ENCODE data around the gene CYBC1.
A peak's percentile ranks its signal among the peaks of the same experiment; 100 is the strongest.
"Not testable (repeated sequence)": the region's sequence is repeated elsewhere in the genome, so short reads cannot be mapped to it uniquely, and the experiment has no call there.

The CYBC1 gene

DNA sequence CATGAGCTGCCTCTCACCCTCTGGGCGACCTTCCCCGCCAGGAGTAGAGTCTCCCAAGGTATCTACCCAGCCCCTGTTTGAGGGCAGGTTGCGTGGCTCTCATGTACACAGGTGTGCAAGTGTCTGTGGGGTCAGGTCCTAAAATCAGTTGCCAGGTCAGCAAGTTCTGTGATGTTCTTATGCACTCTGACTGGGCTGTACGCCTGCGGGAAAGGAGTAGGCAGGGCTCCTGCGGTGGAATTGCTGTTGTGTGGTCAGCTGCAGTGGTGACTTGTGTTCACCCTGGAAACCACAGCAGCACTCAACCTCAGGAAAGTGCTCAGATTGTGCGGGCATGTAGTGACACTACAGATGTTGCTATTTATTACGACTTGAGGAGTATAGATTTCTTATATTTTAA, 27.4 kb upstream of the CYBC1 start:
- no peak for DNase-seq

DNA sequence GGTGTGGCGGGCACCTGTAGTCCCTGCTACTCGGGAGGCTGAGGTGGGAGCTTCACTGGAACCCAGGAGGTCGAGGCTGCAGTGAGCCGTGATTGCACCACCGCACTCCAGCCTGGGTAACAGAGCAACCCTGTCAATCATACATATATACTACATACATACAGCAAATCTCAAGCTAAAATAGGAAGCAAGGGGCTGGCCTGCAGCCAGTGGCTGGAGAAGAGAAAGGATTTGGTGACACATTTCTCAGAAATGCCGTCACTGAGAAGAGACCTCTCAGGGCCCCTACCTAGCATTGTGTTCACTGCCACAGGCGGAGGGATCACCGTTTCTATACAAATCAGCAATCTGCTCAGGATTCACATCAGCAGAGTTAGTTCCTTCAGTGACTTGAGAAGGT, 24.9 kb upstream of the CYBC1 start:
- no peak for DNase-seq

DNA sequence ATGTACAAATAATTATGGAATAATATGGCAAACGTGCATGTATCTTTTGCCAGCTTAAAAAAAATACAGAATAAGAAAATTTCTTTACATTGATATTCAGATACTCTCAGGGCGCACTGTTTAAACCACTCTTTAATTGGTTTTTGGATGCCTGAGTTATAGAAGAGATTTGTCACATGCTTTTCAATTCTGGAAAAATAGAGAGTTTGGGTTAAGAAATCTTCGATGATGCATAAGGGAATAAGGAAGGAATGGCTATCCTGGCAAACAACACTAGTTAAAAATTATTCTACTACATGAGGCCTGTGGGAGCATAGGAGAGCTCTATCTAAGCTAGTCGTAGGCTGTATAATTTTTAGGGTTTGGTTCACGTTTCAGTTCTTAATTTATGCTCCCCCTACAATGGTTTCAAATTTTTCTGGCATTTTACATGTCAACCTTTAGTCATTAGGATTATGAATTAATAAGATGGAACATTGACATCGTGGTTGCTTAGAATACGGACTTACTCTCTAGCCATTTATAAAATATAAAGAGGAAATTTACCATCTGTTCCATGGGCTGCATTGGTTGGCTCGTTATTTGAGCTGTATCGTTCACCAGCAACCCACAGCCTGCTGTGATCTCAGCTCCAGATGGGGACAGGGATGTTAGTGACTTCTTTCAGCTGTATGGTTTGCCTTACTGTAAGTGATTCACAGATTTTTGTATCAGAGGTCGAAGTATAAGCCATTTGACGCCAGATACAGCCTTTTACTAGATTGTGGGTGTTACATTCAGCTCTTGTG, 23.9 kb upstream of the CYBC1 start:
- no peak for DNase-seq

DNA sequence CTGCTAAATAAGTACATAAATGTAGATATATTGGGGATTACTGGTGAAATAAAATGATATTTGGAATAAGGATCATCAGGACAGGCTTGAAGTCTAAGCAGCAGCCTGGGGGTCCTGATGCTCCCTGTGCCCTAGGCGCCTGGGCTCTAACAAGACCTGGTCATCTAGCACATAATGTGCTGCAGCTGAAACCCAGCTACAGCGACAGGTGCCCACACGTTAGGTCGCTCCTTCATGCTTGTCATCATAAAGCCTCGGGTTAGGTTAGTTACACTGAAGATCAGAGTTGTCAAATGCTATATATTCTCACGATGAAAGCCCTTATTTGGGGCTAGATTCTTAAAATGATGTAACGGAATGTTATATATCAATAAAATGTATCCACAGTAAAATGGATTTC, 19.5 kb upstream of the CYBC1 start:
- no peak for DNase-seq

DNA sequence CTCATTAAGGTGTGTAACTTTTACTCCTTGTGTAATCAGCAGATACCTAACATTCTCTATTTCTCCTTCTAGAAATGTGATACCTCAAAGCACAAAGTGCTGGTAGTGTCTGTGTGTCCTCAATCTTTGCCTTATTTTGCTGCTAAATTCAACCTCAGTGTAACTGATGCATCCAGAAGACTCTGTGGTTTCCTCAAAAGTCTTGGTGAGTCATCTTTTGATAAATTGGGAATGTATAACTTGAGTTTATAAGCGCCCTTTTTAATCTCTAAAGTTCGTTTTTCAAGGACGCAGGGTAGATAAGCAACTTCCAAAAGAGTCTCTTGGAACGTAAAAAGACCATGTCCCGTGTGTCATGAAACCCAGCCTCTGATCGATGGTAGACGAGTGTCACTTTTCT, 18.1 kb upstream of the CYBC1 start:
- no peak for DNase-seq

DNA sequence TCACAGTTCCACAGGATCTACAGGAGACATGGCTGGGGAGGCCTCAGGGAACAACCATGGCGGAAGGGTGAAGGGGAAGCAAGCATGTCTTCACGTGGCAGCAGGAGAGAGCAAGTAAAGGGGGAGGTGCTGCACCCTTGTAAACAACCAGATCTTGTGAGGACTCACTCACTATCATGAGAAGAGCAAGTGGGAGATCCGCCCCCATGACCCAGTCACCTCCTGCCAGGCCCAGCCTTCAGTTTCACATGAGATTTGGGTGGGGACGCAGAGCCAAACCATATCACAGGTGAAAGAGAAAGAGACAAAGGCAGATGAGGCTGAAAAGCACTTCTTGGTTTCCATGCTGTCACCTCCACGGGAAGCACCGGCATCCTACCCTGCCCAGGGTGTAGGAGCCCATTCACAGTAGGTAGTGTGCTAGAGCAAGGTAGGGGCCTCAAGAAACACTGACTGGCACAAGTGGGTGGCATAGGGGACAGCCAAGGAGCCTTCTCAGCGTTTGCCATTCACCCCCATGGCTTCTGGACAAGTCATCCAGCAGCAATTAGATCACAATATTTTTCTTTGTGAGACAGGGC, 14.6 kb upstream of the CYBC1 start:
- DNase-seq, result no peak

DNA sequence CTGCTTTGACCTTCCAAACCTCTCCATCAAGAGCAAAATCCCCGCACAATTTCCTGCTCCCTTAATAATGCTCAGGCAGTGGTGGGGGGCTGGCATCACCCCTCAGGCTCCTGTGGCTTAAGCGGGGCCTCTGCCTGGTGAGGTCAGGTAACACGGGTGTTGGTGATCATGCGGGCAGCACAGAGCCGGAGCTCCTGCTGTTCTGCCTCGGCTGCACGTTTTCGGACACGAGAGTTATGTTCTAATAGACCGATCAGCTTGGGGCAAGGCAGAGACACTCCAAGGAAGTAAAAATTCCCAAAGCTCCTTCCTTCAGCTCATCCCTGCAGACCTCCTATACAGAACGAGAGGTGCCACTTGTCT, 14.0 kb upstream of the CYBC1 start:
- DNase-seq, result no peak

DNA sequence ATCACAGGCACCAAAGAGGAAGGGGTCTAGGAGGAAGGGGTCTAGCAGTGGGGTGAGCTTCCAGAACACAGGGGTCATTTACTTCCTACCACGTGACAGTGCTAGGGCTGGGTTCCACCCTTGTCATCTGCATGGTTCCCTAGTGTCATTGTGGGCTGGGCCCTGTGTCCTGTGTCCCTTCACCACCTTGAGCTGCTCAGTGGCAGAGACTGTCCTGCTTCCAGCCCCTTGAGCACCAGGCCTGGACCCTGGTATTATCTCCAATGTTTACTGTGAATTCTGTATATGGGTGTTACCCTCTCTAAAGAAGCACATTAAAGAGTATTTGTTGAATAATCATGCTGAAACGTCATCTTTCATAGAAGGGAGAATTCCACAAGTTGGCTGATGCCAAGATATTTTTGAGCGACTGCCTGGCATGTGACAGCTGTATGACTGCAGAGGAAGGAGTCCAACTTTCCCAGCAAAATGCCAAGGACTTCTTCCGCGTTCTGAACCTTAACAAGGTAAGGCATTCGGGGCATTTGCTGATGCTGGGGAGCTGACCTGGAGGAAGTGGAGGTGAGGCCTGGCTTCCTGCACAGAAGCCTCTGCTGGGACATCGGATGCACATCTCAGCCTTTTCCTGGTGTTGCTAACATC, 13.5 kb upstream of the CYBC1 start:
- DNase-seq, result no peak

DNA sequence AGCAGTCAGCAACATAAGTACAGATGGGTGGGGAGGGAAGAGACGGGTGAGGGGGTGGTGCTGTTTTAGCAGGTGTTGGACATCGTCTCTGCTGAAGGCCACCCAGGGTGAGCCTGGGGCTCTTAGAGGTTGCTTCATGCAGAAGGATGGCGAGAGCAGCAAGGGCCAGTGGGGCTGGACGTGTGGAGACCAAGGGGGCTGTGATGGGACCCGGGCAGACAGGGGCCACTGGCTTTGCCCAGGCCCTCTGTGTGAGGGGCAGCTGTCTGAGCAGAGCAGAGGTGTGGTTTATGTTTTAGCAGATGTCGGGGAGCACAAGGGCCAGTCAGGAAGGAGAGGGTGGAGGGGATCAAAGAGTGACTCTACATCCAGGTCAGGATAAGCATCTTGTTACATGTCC, 12.8 kb upstream of the CYBC1 start:
- no peak for DNase-seq

DNA sequence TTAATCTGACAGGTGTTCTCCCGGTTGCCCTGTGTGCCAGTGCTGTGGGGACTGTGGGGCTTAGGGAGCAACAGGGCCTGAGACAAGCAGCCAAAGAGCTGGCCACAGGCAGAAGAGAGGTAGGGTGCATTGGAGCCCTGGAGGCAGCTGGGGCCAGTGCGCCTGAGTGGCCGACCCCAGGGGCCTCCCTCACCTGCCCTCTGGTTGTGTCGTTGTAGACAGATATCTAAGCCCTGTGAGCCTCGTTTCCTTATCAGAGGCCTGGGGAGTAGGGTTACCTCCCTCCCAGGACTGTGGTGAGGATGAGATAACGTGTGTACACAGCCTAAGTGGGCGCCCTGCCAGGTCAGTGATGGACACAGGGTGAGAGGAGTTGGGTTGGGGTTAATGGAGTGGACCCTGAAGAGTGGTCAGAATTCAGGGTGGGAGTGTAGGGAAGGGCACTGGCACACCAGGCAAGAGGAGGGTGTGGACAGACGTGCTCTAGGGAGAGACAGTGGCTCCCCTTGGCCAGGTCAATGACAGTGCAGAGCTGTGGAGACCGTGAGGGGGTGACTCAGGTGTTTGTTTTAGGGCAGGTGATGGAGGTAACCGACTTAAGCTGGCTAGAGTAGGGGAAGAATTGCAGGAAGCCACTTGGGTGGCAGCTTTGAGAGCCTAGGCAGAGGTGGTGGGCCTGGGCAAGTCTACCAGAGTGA, 11.4 kb upstream of the CYBC1 start:
- no peak for DNase-seq

DNA sequence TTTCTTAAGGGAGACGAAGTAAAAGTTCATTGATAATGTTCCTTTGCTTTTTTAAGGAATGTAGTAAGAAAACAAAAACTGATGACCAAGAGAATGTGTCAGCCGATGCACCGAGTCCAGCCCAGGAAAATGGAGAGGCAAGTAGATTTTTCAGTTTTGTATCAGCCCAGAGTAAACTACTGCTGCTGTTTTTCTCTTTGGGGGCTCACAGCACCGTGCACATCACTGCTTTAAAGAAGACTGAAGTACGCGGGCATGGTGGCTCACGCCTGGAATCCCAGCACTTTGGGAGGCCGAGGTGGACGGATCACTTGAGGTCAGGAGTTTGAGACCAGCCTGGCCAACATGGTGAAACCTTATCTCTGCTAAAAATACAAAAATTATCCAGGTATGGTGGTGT, 9.4 kb upstream of the CYBC1 start:
- not testable (repeated sequence) for DNase-seq

DNA sequence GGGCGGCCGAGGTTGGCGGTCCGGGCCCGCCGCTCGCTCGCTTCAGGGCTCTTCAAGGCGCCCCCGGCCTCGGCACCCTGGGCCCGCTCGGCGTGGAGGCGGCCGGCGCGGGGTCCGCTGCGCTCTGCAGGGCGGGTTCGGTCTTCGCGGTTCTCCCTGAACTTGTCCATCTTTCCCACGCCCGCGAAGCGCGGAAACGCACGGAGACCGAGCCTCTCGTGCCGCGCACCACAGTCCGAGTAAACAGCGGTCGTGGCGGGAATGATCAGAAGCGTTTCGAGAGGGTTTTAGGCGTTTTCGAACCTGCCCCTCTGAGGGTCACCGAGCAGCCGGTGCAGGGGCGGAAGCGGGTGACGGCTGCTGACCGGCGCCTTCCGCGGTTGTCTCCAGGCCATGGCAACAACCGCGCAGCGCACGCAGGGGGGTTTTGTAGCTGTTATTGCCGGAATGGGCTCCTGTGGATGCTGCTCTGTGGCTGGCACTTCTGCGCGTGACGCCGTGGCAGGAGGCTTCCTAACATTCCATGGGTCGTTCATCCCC, 8.4 kb upstream of the CYBC1 start:
- peak; percentile 73 for DNase-seq

DNA sequence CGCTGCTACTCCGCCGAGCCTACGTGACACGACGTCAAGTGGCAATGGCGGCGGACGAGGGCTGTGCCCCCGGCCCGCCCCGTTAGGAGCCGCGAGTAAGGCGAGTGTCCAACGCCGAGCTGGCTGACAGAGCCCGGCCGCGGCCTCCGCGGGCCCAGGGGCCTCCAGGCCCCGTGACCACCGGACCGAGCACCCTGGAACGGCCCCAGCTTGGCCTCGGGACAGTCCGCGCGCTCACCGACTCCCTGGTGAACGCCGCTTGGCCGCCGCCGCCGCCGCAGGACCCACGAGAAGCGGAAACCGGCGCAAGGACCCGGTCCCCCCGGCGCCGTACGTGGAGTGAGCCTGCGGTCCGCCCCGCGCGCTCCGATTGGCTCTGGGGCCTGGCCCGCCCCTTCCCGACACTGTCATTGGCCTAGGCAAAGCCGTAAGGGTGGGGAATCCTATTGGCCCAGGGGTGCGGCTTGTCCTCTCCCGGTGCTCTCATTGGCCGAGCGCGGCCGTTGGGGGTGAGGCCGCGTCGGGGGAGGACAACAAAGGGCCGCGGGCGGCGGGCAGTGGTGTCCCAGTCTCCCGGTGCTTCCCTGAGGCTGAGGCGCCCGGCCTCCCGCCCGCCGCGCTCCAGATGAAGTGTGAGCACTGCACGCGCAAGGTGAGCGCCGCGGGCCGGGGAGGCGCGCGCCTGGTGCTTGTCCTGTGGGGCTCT, 7.8 kb upstream of the CYBC1 start, which contains the start of gene NARF:
NARF (plus strand) TSS at position 563 of the 706 bp plus-strand sequence; CDS start at position 626, 63 bp downstream.
- peak; percentile 99 for DNase-seq

DNA sequence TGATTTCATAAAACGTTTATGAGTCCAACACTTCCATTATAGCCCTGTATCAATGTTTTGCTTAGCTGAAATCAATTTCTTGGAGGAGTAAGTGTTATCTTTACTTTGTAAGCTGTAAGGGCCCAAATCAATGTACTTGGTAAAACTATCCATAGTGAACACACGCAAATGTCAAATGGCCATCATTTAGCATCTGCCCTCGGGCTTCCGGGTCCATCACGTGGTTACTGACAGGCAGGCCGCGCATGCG, 7.3 kb upstream of the CYBC1 start:
- no peak for DNase-seq

DNA sequence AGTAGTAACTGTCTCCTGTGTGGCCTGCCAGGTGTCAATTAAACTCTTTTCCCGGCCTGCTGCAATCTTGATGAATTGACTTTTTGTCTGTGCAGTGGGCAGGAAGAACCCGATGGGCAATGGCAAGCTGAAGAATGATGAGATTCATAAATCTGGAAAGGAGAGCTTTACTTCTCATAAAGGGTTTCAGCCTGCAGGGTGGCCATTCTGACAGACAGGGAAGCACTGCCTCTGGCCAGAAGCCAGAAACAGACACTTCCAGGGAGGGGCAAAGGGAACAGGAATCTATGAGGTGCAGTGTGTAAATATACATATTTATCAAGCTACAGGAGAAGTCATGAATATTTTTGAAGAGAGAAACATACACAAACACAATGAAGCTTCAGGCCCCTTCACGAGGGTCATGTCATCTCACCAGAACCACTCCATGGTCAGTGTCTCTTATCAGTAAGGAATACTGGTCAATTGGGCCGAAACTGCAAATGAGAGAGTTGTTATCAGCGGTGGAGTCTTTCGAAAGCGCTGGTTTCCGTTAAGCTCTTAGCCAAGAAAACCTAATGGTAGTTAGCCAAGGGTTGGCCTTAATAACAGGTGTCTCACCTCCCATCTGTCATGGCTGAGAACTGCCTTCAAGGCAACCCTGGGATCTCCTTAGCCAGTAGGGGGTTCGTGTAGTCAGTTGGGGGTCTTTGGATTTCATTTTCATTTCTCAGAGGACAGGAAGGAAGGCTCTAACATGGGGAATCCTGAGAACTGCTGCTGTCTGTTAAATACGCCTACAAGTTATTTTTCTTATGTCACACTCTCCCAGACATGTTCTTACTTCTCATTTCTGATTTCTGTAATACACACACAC, 6.7 kb upstream of the CYBC1 start:
- no peak for DNase-seq

DNA sequence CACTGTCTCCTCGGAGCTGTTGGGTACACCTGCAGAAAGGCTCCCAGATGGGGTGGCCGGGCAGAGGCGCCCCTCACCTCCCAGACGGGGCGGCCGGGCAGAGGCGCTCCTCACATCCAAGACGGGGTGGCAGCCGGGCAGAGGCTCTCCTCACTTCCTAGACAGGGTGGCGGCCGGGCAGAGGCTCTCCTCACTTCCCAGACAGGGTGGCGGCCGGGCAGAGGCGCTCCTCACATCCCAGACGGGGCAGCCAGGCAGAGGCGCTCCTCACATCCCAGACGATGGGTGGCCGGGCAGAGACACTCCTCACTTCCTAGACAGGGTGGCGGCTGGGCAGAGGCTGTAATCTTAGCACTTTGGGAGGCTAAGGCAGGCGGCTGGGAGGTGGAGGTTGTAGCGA, 3.2 kb upstream of the CYBC1 start:
- DNase-seq, result not testable (repeated sequence)

DNA sequence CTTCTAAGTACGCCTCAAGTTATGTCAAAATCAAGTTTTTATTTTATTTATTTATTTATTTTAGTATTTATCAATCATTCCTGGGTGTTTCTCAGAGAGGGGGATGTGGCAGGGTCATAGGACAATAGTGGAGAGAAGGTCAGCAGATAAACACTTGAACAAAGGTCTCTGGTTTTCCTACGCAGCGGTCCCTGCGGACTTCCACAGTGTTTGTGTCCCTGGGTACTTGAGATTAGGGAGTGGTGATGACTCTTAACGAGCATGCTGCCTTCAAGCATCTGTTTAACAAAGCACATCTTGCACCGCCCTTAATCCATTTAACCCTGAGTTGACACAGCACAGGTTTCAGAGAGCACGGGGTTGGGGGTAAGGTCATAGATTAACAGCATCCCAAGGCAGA, 2.6 kb upstream of the CYBC1 start:
- not testable (repeated sequence) for DNase-seq

DNA sequence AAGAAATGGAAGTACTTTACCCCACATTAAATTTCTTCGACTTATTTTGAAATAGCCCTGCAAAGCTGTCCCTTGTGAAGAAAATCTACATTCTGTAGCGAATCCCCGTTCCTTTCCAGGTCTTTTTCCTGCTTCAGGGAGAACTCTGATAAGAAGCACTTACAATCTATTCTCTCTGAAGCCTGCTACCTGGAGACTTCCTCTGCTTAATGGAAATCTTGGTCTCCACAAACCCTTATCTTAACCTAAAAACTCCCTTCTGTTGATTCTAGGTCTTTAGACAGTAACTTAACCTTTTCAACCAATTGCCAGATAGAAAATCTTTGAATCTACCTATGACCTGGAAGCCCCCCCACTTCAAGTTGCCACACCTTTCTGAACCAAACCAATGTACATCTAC, 1.6 kb upstream of the CYBC1 start:
- no peak for DNase-seq

DNA sequence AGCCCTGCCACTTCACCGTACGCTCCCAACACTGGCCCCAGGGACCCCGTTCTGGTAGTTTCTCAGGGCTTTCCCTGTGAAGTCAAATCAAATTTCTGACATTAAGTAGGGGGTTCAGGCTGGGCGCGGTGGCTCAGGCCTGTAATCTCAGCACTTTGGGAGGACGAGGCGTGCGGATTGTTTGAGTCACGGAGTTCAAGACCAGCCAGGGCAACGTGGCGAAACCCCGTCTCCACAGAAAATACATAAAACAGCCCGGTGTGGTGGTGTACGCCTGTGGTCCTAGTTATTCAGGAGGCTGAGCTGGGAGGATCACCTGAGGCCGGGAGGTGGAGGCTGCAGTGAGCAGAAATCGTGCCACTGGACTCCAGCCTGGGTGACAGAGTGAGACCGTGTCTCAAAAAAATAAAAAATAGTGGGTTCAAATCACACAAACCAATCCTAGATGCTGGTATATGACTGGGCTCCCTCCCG, 632 bp downstream of the CYBC1 start:
- peak; percentile 80 for DNase-seq

DNA sequence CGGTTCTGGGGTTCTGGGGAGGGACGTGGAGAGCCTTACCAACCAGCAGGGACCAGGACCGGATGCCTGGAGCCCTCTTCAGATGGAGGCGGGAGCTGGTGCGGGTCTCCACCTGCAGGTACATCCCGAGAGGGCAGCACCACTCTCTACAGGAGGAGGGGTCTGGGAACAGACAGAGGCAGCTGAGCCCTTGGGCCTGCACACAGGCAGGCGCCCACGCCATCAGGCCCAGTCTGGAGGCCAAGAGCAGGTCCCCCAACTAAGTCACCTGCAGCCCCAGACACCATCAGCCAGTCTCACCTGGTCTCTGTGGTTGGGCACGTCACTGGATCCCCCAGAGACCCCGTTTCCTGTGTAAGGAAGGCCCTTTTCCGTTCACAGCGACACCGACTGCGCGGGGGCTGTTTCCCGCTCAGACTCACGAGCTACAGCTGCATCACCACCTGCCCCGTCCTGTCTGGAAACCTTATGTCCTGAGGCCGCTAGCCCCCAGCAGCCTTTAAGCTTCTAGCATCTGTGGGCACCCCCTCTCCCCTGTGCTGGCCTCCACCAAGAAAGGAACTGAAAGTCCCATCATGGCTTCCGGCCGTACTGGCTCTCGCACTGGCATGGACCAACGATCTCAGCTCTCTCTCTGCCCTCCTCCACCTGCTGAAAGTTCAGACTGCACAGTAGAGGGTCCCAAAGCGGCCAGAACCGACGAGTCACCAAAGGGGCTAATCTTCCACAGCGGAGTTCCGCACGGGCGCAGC, 1.2 kb downstream of the CYBC1 start:
- peak; percentile 86 for DNase-seq

DNA sequence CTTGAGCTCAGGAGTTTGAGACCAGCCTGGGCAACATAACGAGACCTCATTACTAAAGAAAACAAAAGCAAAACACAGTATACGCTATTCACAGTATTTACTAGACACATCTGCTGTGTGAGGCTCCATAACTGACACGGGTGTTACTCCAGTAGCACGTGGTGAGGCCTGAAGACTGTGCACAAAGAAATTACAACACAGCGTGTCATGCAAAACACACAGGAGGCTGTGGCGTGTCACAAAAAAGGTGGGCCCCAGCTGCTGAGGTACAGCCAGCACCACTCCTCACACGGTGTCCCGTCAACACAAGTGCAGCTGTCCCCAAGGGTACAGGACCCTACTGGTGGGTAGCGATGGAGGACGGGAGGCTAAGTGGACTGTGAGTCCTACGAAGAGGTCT, 2.7 kb downstream of the CYBC1 start:
- no peak for DNase-seq

Data from activated effector memory CD4-positive, alpha-beta T cell treated with anti-CD3 and anti-CD28 coated beads, Interleukin-2, amount 50 U/mL, for 16 hours (primary cell).